Parathyroid adenoma (tissue), 2 donors: ENCODE results near the gene ZP1.
A peak's percentile ranks its signal among the peaks of the same experiment; 100 is the strongest.

Source experiments
- H2AFZ ChIP-seq: fragments of 300-600 bp; sonication (generic); one replicate; pipeline ENCODE4 v1.7.0; 2017; ENCODE audit warnings: antibody characterized with exemption, mild to moderate bottlenecking
- H3K27ac ChIP-seq: fragments of 300-600 bp; sonication (generic); one replicate; pipeline ENCODE4 v1.7.0; 2017
- H3K27me3 ChIP-seq: fragments of 300-600 bp; sonication (generic); one replicate; pipeline ENCODE4 v1.7.0; 2017; ENCODE audit warnings: low read length; ENCODE audit not compliant: control insufficient read depth, insufficient read depth
- H3K36me3 ChIP-seq: fragments of 300-600 bp; sonication (generic); one replicate; pipeline ENCODE4 v1.7.0; 2017; ENCODE audit warnings: low read length; ENCODE audit not compliant: control insufficient read depth, insufficient read depth
- H3K4me1 ChIP-seq: fragments of 300-600 bp; sonication (generic); one replicate; pipeline ENCODE4 v1.7.0; 2017; ENCODE audit warnings: control low read depth
- H3K4me2 ChIP-seq: fragments of 300-600 bp; sonication (generic); one replicate; pipeline ENCODE4 v1.7.0; 2017; ENCODE audit warnings: low read length
- H3K4me3 ChIP-seq: fragments of 300-600 bp; sonication (generic); one replicate; pipeline ENCODE4 v1.7.0; 2017; ENCODE audit warnings: low read depth, low read length
- H3K79me2 ChIP-seq: fragments of 300-600 bp; sonication (generic); one replicate; pipeline ENCODE4 v1.7.0; 2017; ENCODE audit warnings: control low read depth
- H3K9ac ChIP-seq: fragments of 300-600 bp; sonication (generic); one replicate; pipeline ENCODE4 v1.7.0; 2017; ENCODE audit warnings: mild to moderate bottlenecking
- H3K9me3 ChIP-seq: fragments of 300-600 bp; sonication (generic); one replicate; pipeline ENCODE4 v1.7.0; 2017; ENCODE audit warnings: low read length; ENCODE audit not compliant: control insufficient read depth
- TF ChIP-seq, protein P1 (sequence below): fragments of 300-600 bp; sonication (generic); IDR thresholded peaks from one replicate; pipeline ENCODE4 v1.7.0; 2017; ENCODE audit warnings: antibody characterized with exemption, mild to moderate bottlenecking
- donor health status: primary hyperparathyroidism.

The ZP1 gene

GRCh38 chr11:60902625-60903024 is 35.3 kb downstream of the ZP1 start:
- H3K27ac ChIP-seq: no peak overlapping the region
- no peaks in the 10 kb centered on the region for H3K27me3 ChIP-seq
- no peaks in the 10 kb centered on the region for H3K9me3 ChIP-seq
- H3K36me3 ChIP-seq: no peaks in the 10 kb centered on the region
- no peak overlapping the region for H3K4me2 ChIP-seq
- H2AFZ ChIP-seq: no peak overlapping the region
- H3K4me3 ChIP-seq: no peak overlapping the region
- no peak overlapping the region for H3K9ac ChIP-seq
- TF ChIP-seq, protein P1, sequence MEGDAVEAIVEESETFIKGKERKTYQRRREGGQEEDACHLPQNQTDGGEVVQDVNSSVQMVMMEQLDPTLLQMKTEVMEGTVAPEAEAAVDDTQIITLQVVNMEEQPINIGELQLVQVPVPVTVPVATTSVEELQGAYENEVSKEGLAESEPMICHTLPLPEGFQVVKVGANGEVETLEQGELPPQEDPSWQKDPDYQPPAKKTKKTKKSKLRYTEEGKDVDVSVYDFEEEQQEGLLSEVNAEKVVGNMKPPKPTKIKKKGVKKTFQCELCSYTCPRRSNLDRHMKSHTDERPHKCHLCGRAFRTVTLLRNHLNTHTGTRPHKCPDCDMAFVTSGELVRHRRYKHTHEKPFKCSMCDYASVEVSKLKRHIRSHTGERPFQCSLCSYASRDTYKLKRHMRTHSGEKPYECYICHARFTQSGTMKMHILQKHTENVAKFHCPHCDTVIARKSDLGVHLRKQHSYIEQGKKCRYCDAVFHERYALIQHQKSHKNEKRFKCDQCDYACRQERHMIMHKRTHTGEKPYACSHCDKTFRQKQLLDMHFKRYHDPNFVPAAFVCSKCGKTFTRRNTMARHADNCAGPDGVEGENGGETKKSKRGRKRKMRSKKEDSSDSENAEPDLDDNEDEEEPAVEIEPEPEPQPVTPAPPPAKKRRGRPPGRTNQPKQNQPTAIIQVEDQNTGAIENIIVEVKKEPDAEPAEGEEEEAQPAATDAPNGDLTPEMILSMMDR: no peak
- H3K79me2 ChIP-seq: peaks cover 35% of the 10 kb centered on the region
- peaks cover 12% of the 10 kb centered on the region for H3K4me1 ChIP-seq

DNA sequence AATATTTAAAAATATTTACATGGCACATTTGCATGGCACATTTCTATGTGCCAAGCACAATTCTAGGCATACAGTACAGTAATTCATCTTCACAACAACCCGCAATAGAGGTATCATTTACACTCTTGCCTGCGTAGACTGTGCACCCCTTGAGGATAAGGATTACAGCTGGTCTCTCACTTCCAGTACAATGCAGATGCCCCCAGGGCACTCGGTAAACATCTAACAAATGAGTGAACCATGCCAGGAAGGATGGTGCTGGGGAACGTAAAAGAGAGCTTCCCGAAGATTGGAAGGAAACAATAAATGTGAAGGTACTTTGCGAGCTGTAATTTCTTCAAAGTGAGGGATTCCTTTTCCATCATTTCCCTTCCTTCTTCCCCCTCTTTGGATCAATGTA is 37.7 kb downstream of the ZP1 start:
- Histone ChIP-seq H3K27ac (peak overlapping the region; percentile 81), H3K27me3 (no peaks in the 10 kb centered on the region), H3K36me3 (no peaks in the 10 kb centered on the region), H2AFZ (no peak overlapping the region), H3K79me2 (peaks cover 24% of the 10 kb centered on the region), H3K4me3 (peak overlapping the region; percentile 83), H3K9me3 (no peaks in the 10 kb centered on the region), H3K4me2 (peak overlapping the region; percentile 84), H3K9ac (no peak overlapping the region), H3K4me1 (peaks cover 12% of the 10 kb centered on the region)
- TF ChIP-seq, protein P1: no peak

- H3K4me2 ChIP-seq: peak overlapping the region; percentile 84
- no peaks in the 10 kb centered on the region for H3K9me3 ChIP-seq
- H3K27me3 ChIP-seq: no peaks in the 10 kb centered on the region
- peak overlapping the region; percentile 83 for H3K4me3 ChIP-seq
- peak overlapping the region; percentile 65 for H2AFZ ChIP-seq
- H3K9ac ChIP-seq: peak overlapping the region; percentile 54
- H3K36me3 ChIP-seq: no peaks in the 10 kb centered on the region
- TF ChIP-seq, protein P1: no peak
- H3K4me1 ChIP-seq: peaks cover 12% of the 10 kb centered on the region
- H3K27ac ChIP-seq: peak overlapping the region; percentile 81
- peaks cover 24% of the 10 kb centered on the region for H3K79me2 ChIP-seq
Observed at GRCh38 chr11:60905551-60906113, 38.3 kb downstream of the ZP1 start.

DNA sequence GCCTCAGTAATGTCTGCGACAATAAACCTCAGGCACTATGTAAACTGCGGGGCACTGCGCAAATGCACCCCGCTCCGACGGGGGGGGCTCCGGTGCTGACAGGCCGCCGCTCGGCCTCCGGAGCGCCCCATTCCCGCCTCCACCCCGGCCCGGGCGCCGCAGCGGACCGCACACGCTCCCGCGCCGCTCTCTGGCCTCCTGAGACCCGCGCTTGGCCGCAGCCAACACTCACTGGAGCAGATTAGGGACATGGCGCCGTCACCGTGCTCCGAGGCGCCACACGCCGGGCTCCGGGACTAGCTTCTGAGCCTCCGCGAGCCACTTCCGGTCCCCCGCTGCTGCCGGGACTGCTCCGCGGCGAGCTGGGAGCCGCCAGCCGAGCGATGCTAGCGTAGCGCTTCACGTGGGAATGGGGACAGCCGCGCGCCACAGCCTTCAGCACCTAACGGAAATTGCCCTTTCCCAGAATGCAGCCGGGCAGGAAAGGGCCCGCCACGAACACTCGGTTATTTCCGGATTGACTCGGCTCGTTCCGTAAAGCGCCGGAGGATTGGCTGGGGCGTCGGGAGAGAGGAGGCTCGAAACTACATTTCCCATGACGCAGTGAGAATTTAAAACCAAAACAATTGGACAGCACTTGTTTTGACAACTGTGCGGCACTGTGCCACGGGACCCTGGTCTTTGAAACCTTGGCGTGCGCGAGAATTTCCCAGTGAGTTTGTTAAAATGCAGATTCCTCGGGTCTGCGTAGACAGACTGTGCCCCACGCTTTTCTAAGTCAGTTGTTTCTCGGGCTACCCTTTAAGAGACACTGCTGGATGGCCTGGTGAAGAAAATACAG is 39.0 kb downstream of the ZP1 start, which contains the start of gene PRPF19:
PRPF19 (minus strand) TSS at position 454 of the 841 bp plus-strand sequence; CDS start at position 251, 203 bp downstream.
- H3K27ac ChIP-seq: peak within 1 kb of the TSS; percentile 81

More for the DNA sequence above, 39.0 kb downstream of the ZP1 start, which contains the start of gene PRPF19:
- H3K4me2 ChIP-seq: peak within 1 kb of the TSS; percentile 84
- peak within 1 kb of the TSS; percentile 61 for H3K9ac ChIP-seq
- peak within 1 kb of the TSS; percentile 79 for H2AFZ ChIP-seq
- no peaks in the 10 kb centered on the region for H3K9me3 ChIP-seq
- peak within 1 kb of the TSS; percentile 83 for H3K4me3 ChIP-seq
- TF ChIP-seq, protein P1: no peak
- no peaks in the 10 kb centered on the region for H3K36me3 ChIP-seq
- H3K27me3 ChIP-seq: no peaks in the 10 kb centered on the region
- H3K4me1 ChIP-seq: peaks cover 12% of the 10 kb centered on the region
- peaks cover 24% of the 10 kb centered on the region for H3K79me2 ChIP-seq
